Esophagus squamous epithelium (tissue), 5 donors: ENCODE results near the gene MERTK. TPM values are rescaled to one million over a fixed set of nuclear protein-coding genes. Genes with fewer than 3 reads are reported as not detected.

Source experiments
- DNase-seq: peaks from one replicate; lab custom pipeline; 2025; lab: John Stamatoyannopoulos, UW
- H3K27ac ChIP-seq, 4 donors: fragments of 200-600 bp; sonication (generic); one replicate each; pipeline ENCODE4 v1.5.1; 2016 to 2019; ENCODE audit warnings: mild to moderate bottlenecking in 1 of 4
- H3K27me3 ChIP-seq, 4 donors: fragments of 200-600 bp; sonication (generic); 1 replicate in 3 of 4; 2 replicates in 1 of 4; pipeline versions ENCODE4 v1.5.1 to v1.6.0; 2017 to 2021; ENCODE audit warnings: antibody characterized with exemption in 1 of 4
- H3K36me3 ChIP-seq, 3 donors: fragments of 200-600 bp; sonication (generic); one replicate each; pipeline ENCODE4 v1.5.1; 2016 to 2019
- H3K4me1 ChIP-seq, 3 donors: fragments of 200-600 bp; sonication (generic); one replicate each; pipeline ENCODE4 v1.5.1; 2017 to 2019
- H3K4me3 ChIP-seq, 4 donors: fragments of 200-600 bp; sonication (generic); 1 replicate in 3 of 4; 2 replicates in 1 of 4; pipeline ENCODE4 v1.5.1; 2016 to 2019; ENCODE audit warnings: mild to moderate bottlenecking in 2 of 4, moderate library complexity in 1 of 4
- H3K9me3 ChIP-seq, 3 donors: fragments of 200-600 bp; sonication (generic); one replicate each; pipeline ENCODE4 v1.5.1; 2016 to 2019
- POLR2A ChIP-seq, 4 donors: fragments of 450-650 bp; IDR thresholded peaks; one replicate each; pipeline ENCODE4 v1.6.1; 2017; ENCODE audit warnings: antibody characterized with exemption in 4 of 4, mild to moderate bottlenecking in 4 of 4, moderate library complexity in 3 of 4
- WGBS, 2 donors: methylation state at CpG; one replicate each; pipeline ENCODE4 v1.1.5; 2018; 5-methylcytosine and 5-hydroxymethylcytosine counted together
- intact Hi-C: fragments of 100-400 bp; cut with DNase I; formaldehyde crosslinking; loops from one replicate; pipeline ENCODE4 v1.15.0; 2022
- total RNA-seq, 4 donors: library from RNA; depleted of rRNA; stranded (reverse); fragments of >200 nt; gene quantifications; one replicate each; pipeline ENCODE4 v1.1.0, GENCODE V29; 2016
- TF ChIP-seq, protein P1 (sequence below), 6 experiments: fragments of 450-650 bp in 4 of 6; fragments of 200-600 bp in 2 of 6; sonication (generic) in 2 of 6; IDR thresholded peaks; one replicate each; pipeline ENCODE4 v1.5.1; 2016 to 2019; ENCODE audit warnings: antibody characterized with exemption in 6 of 6, mild to moderate bottlenecking in 4 of 6, moderate library complexity in 4 of 6
- donor health status: DM: yes; HTN: yes; CAD: no.

MERTK gene
- total RNA-seq, 4 donors from 2014 or later, result 1.7 to 13.7 (median 7.0) TPM

DNA sequence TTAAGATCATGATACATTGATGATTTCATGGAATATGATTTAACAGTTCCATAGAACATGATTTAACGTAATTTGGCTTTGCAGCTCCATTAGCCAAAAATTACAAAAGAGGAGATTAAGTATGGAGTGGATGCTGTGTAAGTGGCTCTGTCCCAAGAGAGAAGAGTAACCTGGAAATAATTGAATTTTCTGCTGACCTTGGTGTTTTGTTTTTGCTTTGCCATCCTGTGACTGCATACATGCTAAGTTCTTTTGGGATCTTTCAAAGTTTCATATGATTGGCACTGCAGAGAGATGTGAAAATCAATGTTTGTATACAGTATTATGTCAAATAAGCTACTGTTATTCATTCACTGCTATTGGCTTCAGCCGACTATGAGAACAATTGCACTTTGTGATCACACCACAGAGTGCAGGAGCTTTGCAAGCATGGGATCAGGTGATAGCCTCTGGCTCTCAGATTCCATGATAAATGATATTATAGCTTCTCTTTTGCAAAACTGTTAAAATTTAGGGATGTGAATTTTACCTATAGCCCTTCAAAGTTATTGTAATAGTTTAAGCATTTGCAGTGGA, 110.6 kb downstream of the MERTK start:
- DNase-seq, result no peak
- no peak for TF ChIP-seq POLR2A (IDR thresholded peaks at IDR 0.05)
- 69 to 72% methylated on average over 2 of the region's 2 CpGs for WGBS, 2 donors
- H3K9me3 ChIP-seq, result no peaks in the 10 kb centered on the region
- H3K4me3 ChIP-seq, result no peak overlapping the region
- peaks cover 0 to 45% (median 0%) of the 10 kb centered on the region in 3 donors for H3K36me3 ChIP-seq
- H3K27ac ChIP-seq, result no peak overlapping the region
- H3K27me3 ChIP-seq, result no peaks in the 10 kb centered on the region
- H3K4me1 ChIP-seq, result peaks cover 6 to 44% (median 7%) of the 10 kb centered on the region in 3 donors
- intact Hi-C loops, result no loop called here

DNA sequence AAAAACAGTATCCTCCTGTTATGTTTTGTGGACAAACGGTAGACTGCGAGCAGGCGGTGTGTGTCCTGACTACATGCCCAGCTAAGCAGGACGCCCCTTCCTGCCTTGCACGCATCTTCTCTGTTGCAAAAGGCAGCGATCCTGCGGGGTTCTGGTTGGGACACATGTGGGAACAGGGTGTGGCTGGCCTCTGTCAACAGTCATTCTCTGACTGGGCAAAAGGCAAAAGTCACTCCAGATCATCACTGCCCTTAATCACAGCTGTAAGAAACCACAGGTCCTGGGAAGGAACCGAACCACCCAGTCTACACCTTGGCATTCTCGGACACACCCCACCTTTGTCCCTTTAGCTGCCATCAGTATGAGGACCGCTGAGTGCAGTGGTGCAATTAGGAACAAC, 112.3 kb downstream of the MERTK start:
- Histone ChIP-seq H3K27me3 (no peaks in the 10 kb centered on the region), H3K4me1 (peaks cover 6 to 29% (median 7%) of the 10 kb centered on the region in 3 donors), H3K4me3 (no peak overlapping the region), H3K36me3 (peaks cover 0 to 41% (median 0%) of the 10 kb centered on the region in 3 donors), H3K27ac (no peak overlapping the region), H3K9me3 (no peaks in the 10 kb centered on the region)
- intact Hi-C loops, result no loop called here
- 74 to 77% methylated on average over 4 to 10 of the region's 10 CpGs for WGBS, 2 donors
- DNase-seq, result no peak
- no peak for TF ChIP-seq POLR2A (IDR thresholded peaks at IDR 0.05)
- TF ChIP-seq, protein P1, sequence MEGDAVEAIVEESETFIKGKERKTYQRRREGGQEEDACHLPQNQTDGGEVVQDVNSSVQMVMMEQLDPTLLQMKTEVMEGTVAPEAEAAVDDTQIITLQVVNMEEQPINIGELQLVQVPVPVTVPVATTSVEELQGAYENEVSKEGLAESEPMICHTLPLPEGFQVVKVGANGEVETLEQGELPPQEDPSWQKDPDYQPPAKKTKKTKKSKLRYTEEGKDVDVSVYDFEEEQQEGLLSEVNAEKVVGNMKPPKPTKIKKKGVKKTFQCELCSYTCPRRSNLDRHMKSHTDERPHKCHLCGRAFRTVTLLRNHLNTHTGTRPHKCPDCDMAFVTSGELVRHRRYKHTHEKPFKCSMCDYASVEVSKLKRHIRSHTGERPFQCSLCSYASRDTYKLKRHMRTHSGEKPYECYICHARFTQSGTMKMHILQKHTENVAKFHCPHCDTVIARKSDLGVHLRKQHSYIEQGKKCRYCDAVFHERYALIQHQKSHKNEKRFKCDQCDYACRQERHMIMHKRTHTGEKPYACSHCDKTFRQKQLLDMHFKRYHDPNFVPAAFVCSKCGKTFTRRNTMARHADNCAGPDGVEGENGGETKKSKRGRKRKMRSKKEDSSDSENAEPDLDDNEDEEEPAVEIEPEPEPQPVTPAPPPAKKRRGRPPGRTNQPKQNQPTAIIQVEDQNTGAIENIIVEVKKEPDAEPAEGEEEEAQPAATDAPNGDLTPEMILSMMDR (IDR thresholded peaks at IDR 0.05), result no peak

DNA sequence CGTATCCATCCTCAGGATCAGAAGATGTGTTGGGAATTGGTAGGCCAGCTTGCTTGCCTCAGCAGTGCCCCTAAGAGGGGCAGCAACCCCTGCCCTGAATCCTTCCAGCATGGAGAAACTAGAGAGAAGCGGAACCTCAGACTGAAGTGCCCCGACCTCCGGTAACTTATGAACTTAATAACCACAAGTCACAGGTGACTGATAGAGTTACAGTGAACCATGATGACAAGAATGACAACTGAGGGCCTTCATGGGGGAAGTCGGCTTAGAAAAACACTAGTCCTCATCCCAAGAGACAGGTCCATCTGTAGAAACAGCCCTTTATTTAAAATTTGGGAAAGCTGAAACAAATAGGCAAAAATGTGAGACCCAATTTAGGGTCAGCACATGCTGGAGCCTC, 114.1 kb downstream of the MERTK start:
- intact Hi-C loops, result no loop called here
- H3K9me3 ChIP-seq, result no peaks in the 10 kb centered on the region
- H3K36me3 ChIP-seq, result peaks cover 0 to 41% (median 0%) of the 10 kb centered on the region in 3 donors
- no peaks in the 10 kb centered on the region for H3K27me3 ChIP-seq
- 83 to 93% methylated on average over 4 of the region's 5 CpGs for WGBS, 2 donors
- DNase-seq, result no peak
- H3K27ac ChIP-seq, result no peak overlapping the region
- no peak overlapping the region for H3K4me3 ChIP-seq
- H3K4me1 ChIP-seq, result peaks cover 0 to 11% (median 2%) of the 10 kb centered on the region in 3 donors
- TF ChIP-seq POLR2A (IDR thresholded peaks at IDR 0.05), result no peak
- TF ChIP-seq, protein P1 (IDR thresholded peaks at IDR 0.05), result no peak

DNA sequence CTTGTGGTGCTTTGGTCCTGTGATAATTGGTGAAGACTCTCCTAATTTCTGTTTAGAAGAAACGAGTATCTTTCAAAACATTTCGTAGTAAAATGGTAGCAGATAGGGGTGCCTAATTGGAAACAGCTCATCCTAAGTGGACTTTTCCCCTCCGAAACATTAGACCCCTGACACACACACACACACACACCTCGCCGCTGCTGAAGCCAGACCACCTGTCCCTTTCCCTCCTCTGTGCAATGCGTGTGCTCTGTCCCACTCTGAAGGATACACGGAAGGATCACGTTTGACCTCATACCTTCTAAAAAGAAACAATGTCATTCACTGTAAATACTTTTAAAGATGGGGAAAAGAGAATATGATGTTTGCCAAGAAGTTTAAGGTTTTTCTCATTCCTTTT, 120.4 kb downstream of the MERTK start:
- WGBS, 2 donors, result 83 to 88% methylated on average over 8 of the region's 8 CpGs
- H3K27ac ChIP-seq, result no peak overlapping the region
- no peak overlapping the region for H3K4me3 ChIP-seq
- H3K27me3 ChIP-seq, result no peaks in the 10 kb centered on the region
- no peak for TF ChIP-seq POLR2A (IDR thresholded peaks at IDR 0.05)
- TF ChIP-seq, protein P1 (IDR thresholded peaks at IDR 0.05), result no peak
- no peaks in the 10 kb centered on the region for H3K4me1 ChIP-seq
- no peak for DNase-seq
- H3K9me3 ChIP-seq, result no peaks in the 10 kb centered on the region
- peaks cover 0 to 17% (median 0%) of the 10 kb centered on the region in 3 donors for H3K36me3 ChIP-seq
- intact Hi-C loops, result no loop called here

DNA sequence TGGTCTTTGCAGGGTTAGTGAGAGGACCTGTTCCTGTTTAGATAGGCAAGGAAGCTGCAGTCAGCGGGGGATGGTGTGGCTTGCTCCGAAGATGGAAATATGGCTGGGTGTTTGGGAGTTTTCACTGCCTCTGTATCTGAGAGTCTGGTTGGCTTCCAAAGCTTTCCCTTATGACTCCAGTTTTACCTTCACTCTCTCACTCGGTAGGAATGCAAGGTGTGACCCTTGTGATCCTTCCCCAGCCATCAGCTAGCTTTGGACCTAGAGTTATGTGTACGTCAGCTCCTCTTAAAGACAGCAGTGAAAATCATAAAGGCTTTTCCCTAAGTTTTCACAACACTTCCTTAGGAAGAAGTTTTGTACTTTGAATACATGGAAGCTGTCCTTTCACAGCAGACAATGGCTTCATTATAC, 121.2 kb downstream of the MERTK start:
- TF ChIP-seq POLR2A (IDR thresholded peaks at IDR 0.05), result no peak
- TF ChIP-seq, protein P1 (IDR thresholded peaks at IDR 0.05), result no peak
- 74 to 77% methylated on average over 4 of the region's 4 CpGs for WGBS, 2 donors
- DNase-seq, result no peak
- H3K4me1 ChIP-seq, result no peaks in the 10 kb centered on the region
- H3K27ac ChIP-seq, result no peak overlapping the region
- H3K36me3 ChIP-seq, result peaks cover 0 to 17% (median 0%) of the 10 kb centered on the region in 3 donors
- intact Hi-C loops, result no loop called here
- no peaks in the 10 kb centered on the region for H3K9me3 ChIP-seq
- H3K27me3 ChIP-seq, result no peaks in the 10 kb centered on the region
- no peak overlapping the region for H3K4me3 ChIP-seq
